HepG2 (cell line): ENCODE measurements around the gene HINFP. TPM values are rescaled to one million over a fixed set of nuclear protein-coding genes. Genes with fewer than 3 reads are reported as not detected.

ENCODE experiments used
- ARID2 ChIP-seq: sonication (generic); formaldehyde crosslinking; IDR thresholded peaks from 2 replicates; pipeline ENCODE4 v1.8.1; 2022; ENCODE audit warnings: mild to moderate bottlenecking, missing genetic modification reagents, borderline replicate concordance
- BRCA1 ChIP-seq: sonication (generic); formaldehyde crosslinking; IDR thresholded peaks from 2 replicates; pipeline ENCODE4 v1.4.0; 2020; ENCODE audit warnings: missing genetic modification reagents
- GABPA ChIP-seq, 2 experiments: IDR thresholded peaks; 2 replicates each; pipeline ENCODE4 v1.6.1; 2011 to 2016; ENCODE audit warnings: low read depth in 2 of 2, low read length in 1 of 2, missing biosample characterization in 1 of 2, missing genetic modification characterization in 1 of 2
- GMEB2 ChIP-seq: IDR thresholded peaks from 2 replicates; pipeline ENCODE4 v1.6.1; 2016; ENCODE audit warnings: missing biosample characterization, missing genetic modification reagents, low read depth
- HNRNPL ChIP-seq: fragments of 200-400 bp; formaldehyde crosslinking; IDR thresholded peaks from 2 replicates; pipeline ENCODE4 v1.6.1; 2017; ENCODE audit warnings: mild to moderate bottlenecking, low read depth, low read length
- RAD51 ChIP-seq: fragments of 450-650 bp; IDR thresholded peaks from 2 replicates; pipeline ENCODE4 v1.6.1; 2016; ENCODE audit warnings: borderline replicate concordance
- RARG ChIP-seq: sonication (generic); formaldehyde crosslinking; IDR thresholded peaks from 2 replicates; pipeline ENCODE4 v1.4.0; 2020; ENCODE audit warnings: low read depth, mild to moderate bottlenecking, missing genetic modification reagents
- RNF219 ChIP-seq: sonication (generic); formaldehyde crosslinking; IDR thresholded peaks from 2 replicates; pipeline ENCODE4 v1.5.0; 2020; ENCODE audit warnings: mild to moderate bottlenecking, missing genetic modification reagents
- RXRA ChIP-seq: sonication (generic); formaldehyde crosslinking; IDR thresholded peaks from 2 replicates; pipeline ENCODE4 v1.5.1; 2020; ENCODE audit warnings: missing genetic modification reagents
- SNAI1 ChIP-seq: sonication (generic); formaldehyde crosslinking; IDR thresholded peaks from 2 replicates; pipeline ENCODE4 v1.5.0; 2020; ENCODE audit warnings: mild to moderate bottlenecking, missing genetic modification reagents, borderline replicate concordance
- SRY ChIP-seq: sonication (generic); formaldehyde crosslinking; IDR thresholded peaks from 2 replicates; pipeline ENCODE4 v1.8.0; 2022; ENCODE audit warnings: mild to moderate bottlenecking, missing genetic modification reagents
- TAF1 ChIP-seq: sonication (generic); formaldehyde crosslinking; IDR thresholded peaks from 2 replicates; pipeline ENCODE4 v1.4.0; 2020; ENCODE audit warnings: missing genetic modification reagents
- UBTF ChIP-seq: sonication (generic); formaldehyde crosslinking; IDR thresholded peaks from 2 replicates; pipeline ENCODE4 v1.4.0; 2020; ENCODE audit warnings: mild to moderate bottlenecking, missing genetic modification reagents
- ZFP1 ChIP-seq: IDR thresholded peaks from 2 replicates; pipeline ENCODE4 v1.6.1; 2016
- ZKSCAN1 ChIP-seq: fragments of 150-350 bp; IDR thresholded peaks from 2 replicates; pipeline ENCODE4 v1.6.1; 2014; ENCODE audit warnings: low read length
- ZNF260 ChIP-seq: sonication (generic); formaldehyde crosslinking; IDR thresholded peaks from 2 replicates; pipeline ENCODE4 v1.4.0; 2020; ENCODE audit warnings: missing genetic modification reagents, low read depth, mild to moderate bottlenecking, borderline replicate concordance
- ZNF3 ChIP-seq: IDR thresholded peaks from 2 replicates; pipeline ENCODE4 v1.7.0; 2017; ENCODE audit warnings: inconsistent platforms
- ZNF451 ChIP-seq: sonication (generic); formaldehyde crosslinking; IDR thresholded peaks from 2 replicates; pipeline ENCODE4 v1.5.0; 2020; ENCODE audit warnings: mild to moderate bottlenecking, missing genetic modification reagents
- ZNF543 ChIP-seq: sonication (generic); formaldehyde crosslinking; IDR thresholded peaks from 2 replicates; pipeline ENCODE4 v1.4.0; 2020; ENCODE audit warnings: mild to moderate bottlenecking, missing genetic modification reagents
- polyA plus RNA-seq, 8 experiments: library from polyadenylated mRNA; depleted of rRNA in 3 of 8; stranded (reverse) in 7 of 8; unstranded in 1 of 8; fragments of >200 nt; fragmentation: Illumina TruSeq in 4 of 8; extraction: Trizol in 4 of 8; gene quantifications; 2 replicates each; pipeline versions ENCODE4 v1.2.1 to v1.2.3, GENCODE V29; 2011 to 2016; ENCODE audit warnings: low read depth in 4 of 8, missing spikeins in 1 of 8, mixed read lengths in 1 of 8; ENCODE audit not compliant: insufficient read depth in 1 of 8
- total RNA-seq, 5 experiments: library from RNA; depleted of rRNA; stranded (reverse); fragments of >200 nt; fragmentation: Illumina TruSeq; extraction: Trizol; gene quantifications; 2 replicates each; pipeline ENCODE4 v1.2.3, GENCODE V29; 2016; ENCODE audit warnings: low read depth in 1 of 5
- TF ChIP-seq, protein P1 (sequence below): fragments of 450-650 bp; IDR thresholded peaks from 2 replicates; pipeline ENCODE4 v1.6.1; 2017

The HINFP gene
- total and polyA plus RNA-seq, 2 of the 13 experiments (the other 11 are each of a cell fraction or from before 2014, with no cell fraction given) = 15.1 to 21.4 TPM

- peak; percentile 94 for TF ChIP-seq SRY (CRISPR knock-in tag)
- peak; percentile 69; the same call in 1 of the 2 replicates for TF ChIP-seq GMEB2 (CRISPR knock-in tag)
- peak; percentile 95 for TF ChIP-seq ARID2 (CRISPR knock-in tag)
- no peak for TF ChIP-seq ZKSCAN1
- 0 out of 2 replicates have a peak, but pooled peaks have one; percentile 59 for TF ChIP-seq RXRA (CRISPR knock-in tag)
- TF ChIP-seq RNF219 (CRISPR knock-in tag) = no peak
- no peak for TF ChIP-seq ZNF3 (CRISPR knock-in tag)
- no peak for TF ChIP-seq ZNF260 (CRISPR knock-in tag)
- TF ChIP-seq UBTF (CRISPR knock-in tag) = peak; percentile 88
- peak; percentile 99 for TF ChIP-seq TAF1 (CRISPR knock-in tag)
- TF ChIP-seq GABPA (IDR thresholded peaks at IDR 0.05; ENCODE audit: low read depth, low read length) = no peak
- TF ChIP-seq GABPA (CRISPR knock-in tag; IDR thresholded peaks at IDR 0.05; ENCODE audit: low read depth) = peak; percentile 64
- TF ChIP-seq RAD51 = no peak
- TF ChIP-seq HNRNPL = no peak; the same call in 1 of the 2 replicates
- TF ChIP-seq SNAI1 (CRISPR knock-in tag) = no peak; the same call in 1 of the 2 replicates
- TF ChIP-seq RARG = no peak
- 0 out of 2 replicates have a peak, but pooled peaks have one; percentile 39 for TF ChIP-seq ZFP1 (CRISPR knock-in tag)
- no peak for TF ChIP-seq ZNF543
- TF ChIP-seq, protein P1, sequence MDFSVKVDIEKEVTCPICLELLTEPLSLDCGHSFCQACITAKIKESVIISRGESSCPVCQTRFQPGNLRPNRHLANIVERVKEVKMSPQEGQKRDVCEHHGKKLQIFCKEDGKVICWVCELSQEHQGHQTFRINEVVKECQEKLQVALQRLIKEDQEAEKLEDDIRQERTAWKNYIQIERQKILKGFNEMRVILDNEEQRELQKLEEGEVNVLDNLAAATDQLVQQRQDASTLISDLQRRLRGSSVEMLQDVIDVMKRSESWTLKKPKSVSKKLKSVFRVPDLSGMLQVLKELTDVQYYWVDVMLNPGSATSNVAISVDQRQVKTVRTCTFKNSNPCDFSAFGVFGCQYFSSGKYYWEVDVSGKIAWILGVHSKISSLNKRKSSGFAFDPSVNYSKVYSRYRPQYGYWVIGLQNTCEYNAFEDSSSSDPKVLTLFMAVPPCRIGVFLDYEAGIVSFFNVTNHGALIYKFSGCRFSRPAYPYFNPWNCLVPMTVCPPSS = no peak
- 0 out of 2 replicates have a peak, but pooled peaks have one; percentile 40 for TF ChIP-seq ZNF451
- no peak; the same call in 1 of the 2 replicates for TF ChIP-seq BRCA1
Measured at GRCh38 chr11:119095066-119095880, 26.1 kb upstream of the HINFP start (continued).
